ENCODE measurements around the gene NSFL1C. TPM values are rescaled to one million over a fixed set of nuclear protein-coding genes. Genes with fewer than 3 reads are reported as not detected.

NSFL1C gene
- total and polyA plus RNA-seq, 9 of the 15 experiments (the other 6 are each of a cell fraction or from before 2014, with no cell fraction given) = 20.8 to 119 (median 47.0) TPM

DNA sequence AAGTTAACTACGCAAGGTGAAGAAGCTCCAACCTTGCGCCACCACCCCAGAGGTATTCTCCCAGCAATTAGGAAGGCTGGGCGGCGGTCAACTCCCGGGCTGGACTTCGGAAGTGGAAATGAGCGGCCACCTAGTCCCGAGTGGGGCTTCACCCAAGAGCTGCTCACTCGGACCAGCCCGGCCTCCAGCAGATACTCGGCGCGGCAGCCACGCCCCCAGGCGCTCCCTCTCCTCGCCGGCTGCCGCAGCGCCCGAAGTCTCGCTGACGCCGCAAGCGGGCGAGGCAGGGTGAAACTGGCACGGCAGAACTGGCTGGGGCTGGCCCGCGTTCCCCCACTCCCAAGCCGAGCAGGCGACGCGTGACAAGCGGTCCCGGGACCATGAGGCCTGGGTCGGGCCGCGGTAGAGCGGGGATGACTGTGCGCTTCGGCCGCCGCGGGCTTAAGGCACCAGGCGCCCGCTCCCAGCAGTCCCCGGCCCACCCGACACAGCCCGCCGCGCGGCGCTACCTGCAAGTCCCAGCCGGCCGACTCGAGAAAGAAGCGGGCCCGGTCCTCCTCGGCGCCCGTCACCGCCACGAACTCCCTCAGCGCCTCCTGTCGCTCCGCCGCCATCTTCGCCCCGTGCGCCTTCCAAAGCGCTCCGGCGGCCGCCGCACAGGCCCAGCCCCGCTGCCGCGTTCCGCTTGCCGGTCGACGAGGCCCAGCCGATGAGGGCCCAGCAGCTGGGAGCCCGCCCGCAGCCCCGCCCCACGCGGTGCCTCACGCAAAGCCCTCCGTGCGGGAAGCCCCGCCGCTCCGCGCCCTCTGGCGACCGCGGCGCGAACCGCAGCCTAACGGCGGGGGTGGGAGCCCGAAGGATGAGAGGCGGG is at the start of gene NSFL1C (continued):
- TF ChIP-seq RNF2 (IDR thresholded peaks at IDR 0.05) (peak; percentile 22; the same call in 1 of the 2 replicates), HMG20A (CRISPR knock-in tag; conservative IDR thresholded peaks at IDR 0.05) (no peak), SAP30 (IDR thresholded peaks at IDR 0.05; ENCODE audit: borderline replicate concordance, insufficient read depth, low read depth, low read length, poor library complexity, severe bottlenecking) (peak; percentile 82), IRF2 (CRISPR knock-in tag; IDR thresholded peaks at IDR 0.05) (peak; percentile 26; the same call in 1 of the 2 replicates), PYGO2 (tag; IDR thresholded peaks at IDR 0.05) (no peak), ZNF143 (CRISPR knock-in tag; IDR thresholded peaks at IDR 0.05) (no peak), ZNF224 (CRISPR knock-in tag; IDR thresholded peaks at IDR 0.05) (no peak), TARDBP (IDR thresholded peaks at IDR 0.05) (0 out of 2 replicates have a peak, but pooled peaks have one; percentile 36), CBFA2T2 (conservative IDR thresholded peaks at IDR 0.05) (no peak), NKRF (IDR thresholded peaks at IDR 0.05; ENCODE audit: borderline replicate concordance) (peak; percentile 90; the same call in 1 of the 2 replicates), MED1 (CRISPR knock-in tag; IDR thresholded peaks at IDR 0.05; ENCODE audit: borderline replicate concordance) (peak; percentile 85; the same call in 1 of the 2 replicates), ZNF57 (CRISPR knock-in tag; IDR thresholded peaks at IDR 0.05) (no peak), KAT7 (CRISPR knock-in tag; IDR thresholded peaks at IDR 0.05; ENCODE audit: borderline replicate concordance) (peak; percentile 97; the same call in 1 of the 2 replicates), RFX5 (IDR thresholded peaks at IDR 0.05; ENCODE audit: low read depth, low read length) (no peak), RCOR1 (IDR thresholded peaks at IDR 0.05; ENCODE audit: borderline replicate concordance in 1 of 2, low read depth in 2 of 2, low read length in 2 of 2) (peak in 1 of 2 experiments; percentile 21; a peak in 2 of 4 replicates), GTF2E2 (tag; IDR thresholded peaks at IDR 0.05) (peak; percentile 96)
- TF ChIP-seq, protein P1, sequence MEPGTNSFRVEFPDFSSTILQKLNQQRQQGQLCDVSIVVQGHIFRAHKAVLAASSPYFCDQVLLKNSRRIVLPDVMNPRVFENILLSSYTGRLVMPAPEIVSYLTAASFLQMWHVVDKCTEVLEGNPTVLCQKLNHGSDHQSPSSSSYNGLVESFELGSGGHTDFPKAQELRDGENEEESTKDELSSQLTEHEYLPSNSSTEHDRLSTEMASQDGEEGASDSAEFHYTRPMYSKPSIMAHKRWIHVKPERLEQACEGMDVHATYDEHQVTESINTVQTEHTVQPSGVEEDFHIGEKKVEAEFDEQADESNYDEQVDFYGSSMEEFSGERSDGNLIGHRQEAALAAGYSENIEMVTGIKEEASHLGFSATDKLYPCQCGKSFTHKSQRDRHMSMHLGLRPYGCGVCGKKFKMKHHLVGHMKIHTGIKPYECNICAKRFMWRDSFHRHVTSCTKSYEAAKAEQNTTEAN (CRISPR knock-in tag; IDR thresholded peaks at IDR 0.05) = peak; percentile 85; the same call in 1 of the 2 replicates
- TF ChIP-seq, protein P2, sequence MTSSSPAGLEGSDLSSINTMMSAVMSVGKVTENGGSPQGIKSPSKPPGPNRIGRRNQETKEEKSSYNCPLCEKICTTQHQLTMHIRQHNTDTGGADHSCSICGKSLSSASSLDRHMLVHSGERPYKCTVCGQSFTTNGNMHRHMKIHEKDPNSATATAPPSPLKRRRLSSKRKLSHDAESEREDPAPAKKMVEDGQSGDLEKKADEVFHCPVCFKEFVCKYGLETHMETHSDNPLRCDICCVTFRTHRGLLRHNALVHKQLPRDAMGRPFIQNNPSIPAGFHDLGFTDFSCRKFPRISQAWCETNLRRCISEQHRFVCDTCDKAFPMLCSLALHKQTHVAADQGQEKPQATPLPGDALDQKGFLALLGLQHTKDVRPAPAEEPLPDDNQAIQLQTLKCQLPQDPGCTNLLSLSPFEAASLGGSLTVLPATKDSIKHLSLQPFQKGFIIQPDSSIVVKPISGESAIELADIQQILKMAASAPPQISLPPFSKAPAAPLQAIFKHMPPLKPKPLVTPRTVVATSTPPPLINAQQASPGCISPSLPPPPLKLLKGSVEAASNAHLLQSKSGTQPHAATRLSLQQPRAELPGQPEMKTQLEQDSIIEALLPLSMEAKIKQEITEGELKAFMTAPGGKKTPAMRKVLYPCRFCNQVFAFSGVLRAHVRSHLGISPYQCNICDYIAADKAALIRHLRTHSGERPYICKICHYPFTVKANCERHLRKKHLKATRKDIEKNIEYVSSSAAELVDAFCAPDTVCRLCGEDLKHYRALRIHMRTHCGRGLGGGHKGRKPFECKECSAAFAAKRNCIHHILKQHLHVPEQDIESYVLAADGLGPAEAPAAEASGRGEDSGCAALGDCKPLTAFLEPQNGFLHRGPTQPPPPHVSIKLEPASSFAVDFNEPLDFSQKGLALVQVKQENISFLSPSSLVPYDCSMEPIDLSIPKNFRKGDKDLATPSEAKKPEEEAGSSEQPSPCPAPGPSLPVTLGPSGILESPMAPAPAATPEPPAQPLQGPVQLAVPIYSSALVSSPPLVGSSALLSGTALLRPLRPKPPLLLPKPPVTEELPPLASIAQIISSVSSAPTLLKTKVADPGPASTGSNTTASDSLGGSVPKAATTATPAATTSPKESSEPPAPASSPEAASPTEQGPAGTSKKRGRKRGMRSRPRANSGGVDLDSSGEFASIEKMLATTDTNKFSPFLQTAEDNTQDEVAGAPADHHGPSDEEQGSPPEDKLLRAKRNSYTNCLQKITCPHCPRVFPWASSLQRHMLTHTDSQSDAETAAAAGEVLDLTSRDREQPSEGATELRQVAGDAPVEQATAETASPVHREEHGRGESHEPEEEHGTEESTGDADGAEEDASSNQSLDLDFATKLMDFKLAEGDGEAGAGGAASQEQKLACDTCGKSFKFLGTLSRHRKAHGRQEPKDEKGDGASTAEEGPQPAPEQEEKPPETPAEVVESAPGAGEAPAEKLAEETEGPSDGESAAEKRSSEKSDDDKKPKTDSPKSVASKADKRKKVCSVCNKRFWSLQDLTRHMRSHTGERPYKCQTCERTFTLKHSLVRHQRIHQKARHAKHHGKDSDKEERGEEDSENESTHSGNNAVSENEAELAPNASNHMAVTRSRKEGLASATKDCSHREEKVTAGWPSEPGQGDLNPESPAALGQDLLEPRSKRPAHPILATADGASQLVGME (CRISPR knock-in tag; IDR thresholded peaks at IDR 0.05) = 0 out of 2 replicates have a peak, but pooled peaks have one; percentile 70
